Stimulated activated CD4-positive, alpha-beta T cell treated with anti-CD3 and anti-CD28 coated beads, Interleukin-15, amount 100 ng/mL, for 24 hours (primary cell): ENCODE measurements around the gene DNAH3.
A peak's percentile ranks its signal among the peaks of the same experiment; 100 is the strongest.
"Not testable (repeated sequence)": the region's sequence is repeated elsewhere in the genome, so short reads cannot be mapped to it uniquely, and the experiment has no call there.

Experiments
- DNase-seq: peaks from one replicate; pipeline ENCODE4 v3.0.0-alpha.2; 2020

Gene DNAH3

GRCh38 chr16:20931066-20931600 is 219.5 kb downstream of the DNAH3 start:
- DNase-seq = no peak

- DNase-seq = no peak
Measured at GRCh38 chr16:20930365-20930690, 220.3 kb downstream of the DNAH3 start.

GRCh38 chr16:20929676-20930364 is 220.8 kb downstream of the DNAH3 start:
- DNase-seq = not testable (repeated sequence)

- no peak for DNase-seq
Measured at GRCh38 chr16:20928774-20929411, 221.8 kb downstream of the DNAH3 start.

GRCh38 chr16:20925751-20926150 is 224.9 kb downstream of the DNAH3 start:
- no peak for DNase-seq

- DNase-seq = no peak
Measured at GRCh38 chr16:20923876-20924275, 226.8 kb downstream of the DNAH3 start.

- DNase-seq = no peak
Measured at GRCh38 chr16:20920799-20921198, 229.8 kb downstream of the DNAH3 start.

- DNase-seq = no peak
Measured at GRCh38 chr16:20920091-20920490, 230.6 kb downstream of the DNAH3 start.

- no peak for DNase-seq
Measured at GRCh38 chr16:20918486-20919239, 232.0 kb downstream of the DNAH3 start.

GRCh38 chr16:20916942-20917341 is 233.7 kb downstream of the DNAH3 start:
- no peak for DNase-seq

- DNase-seq = no peak
Measured at GRCh38 chr16:20916289-20916688, 234.4 kb downstream of the DNAH3 start.

GRCh38 chr16:20911361-20911760 is 239.3 kb downstream of the DNAH3 start:
- no peak for DNase-seq

GRCh38 chr16:20910781-20911321 is 239.8 kb downstream of the DNAH3 start:
- DNase-seq = no peak

- DNase-seq = no peak
Measured at GRCh38 chr16:20906341-20907255, 244.0 kb downstream of the DNAH3 start.

GRCh38 chr16:20905576-20905975 is 245.1 kb downstream of the DNAH3 start:
- DNase-seq = no peak

GRCh38 chr16:20904507-20905081 is 246.1 kb downstream of the DNAH3 start:
- peak; percentile 38 for DNase-seq

- no peak for DNase-seq
Measured at GRCh38 chr16:20903899-20904506, 246.6 kb downstream of the DNAH3 start.

- no peak for DNase-seq
Measured at GRCh38 chr16:20903116-20903898, 247.3 kb downstream of the DNAH3 start.

- DNase-seq = no peak
Measured at GRCh38 chr16:20902426-20902825, 248.2 kb downstream of the DNAH3 start.

GRCh38 chr16:20901436-20902112 is 249.1 kb downstream of the DNAH3 start:
- DNase-seq = peak; percentile 33
